ENCODE measurements around the gene MTUS2.

The MTUS2 gene

GRCh38 chr13:29499506-29500165 is 679.5 kb downstream of the MTUS2 start:
- in situ Hi-C loops (cut with MboI; ENCODE audit: low sequenced_read_pairs) = no loop called here

GRCh38 chr13:29500386-29500785 is 680.2 kb downstream of the MTUS2 start:
- in situ Hi-C loops (cut with MboI; ENCODE audit: low sequenced_read_pairs) = no loop called here

GRCh38 chr13:29501674-29502073 is 681.5 kb downstream of the MTUS2 start:
- in situ Hi-C loops (cut with MboI; ENCODE audit: low sequenced_read_pairs) = no loop called here

GRCh38 chr13:29502391-29503008 is 682.4 kb downstream of the MTUS2 start:
- in situ Hi-C loops (cut with MboI; ENCODE audit: low sequenced_read_pairs) = no loop called here

GRCh38 chr13:29503041-29503837 is 683.1 kb downstream of the MTUS2 start:
- in situ Hi-C loops (cut with MboI; ENCODE audit: low sequenced_read_pairs) = no loop called here

- in situ Hi-C loops (cut with MboI; ENCODE audit: low sequenced_read_pairs) = no loop called here
These were observed 684.6 kb downstream of the MTUS2 start for GRCh38 chr13:29504691-29505090.

- in situ Hi-C loops (cut with MboI; ENCODE audit: low sequenced_read_pairs) = no loop called here
These were observed 685.4 kb downstream of the MTUS2 start for GRCh38 chr13:29505511-29505910.

GRCh38 chr13:29505950-29506349 is 685.8 kb downstream of the MTUS2 start:
- in situ Hi-C loops (cut with MboI; ENCODE audit: low sequenced_read_pairs) = no loop called here

- in situ Hi-C loops (cut with MboI; ENCODE audit: low sequenced_read_pairs) = no loop called here
These were observed 687.2 kb downstream of the MTUS2 start for GRCh38 chr13:29507356-29507755.

- in situ Hi-C loops (cut with MboI; ENCODE audit: low sequenced_read_pairs) = no loop called here
These were observed 688.2 kb downstream of the MTUS2 start for GRCh38 chr13:29508130-29508875.

GRCh38 chr13:29508876-29509252 is 688.7 kb downstream of the MTUS2 start:
- in situ Hi-C loops (cut with MboI; ENCODE audit: low sequenced_read_pairs) = no loop called here

GRCh38 chr13:29509999-29510589 is 690.0 kb downstream of the MTUS2 start:
- in situ Hi-C loops (cut with MboI; ENCODE audit: low sequenced_read_pairs) = no loop called here

- in situ Hi-C loops (cut with MboI; ENCODE audit: low sequenced_read_pairs) = no loop called here
These were observed 690.5 kb downstream of the MTUS2 start for GRCh38 chr13:29510651-29511084.

GRCh38 chr13:29511106-29511796 is 691.1 kb downstream of the MTUS2 start:
- in situ Hi-C loops (cut with MboI; ENCODE audit: low sequenced_read_pairs) = no loop called here

- in situ Hi-C loops (cut with MboI; ENCODE audit: low sequenced_read_pairs) = no loop called here
These were observed 691.8 kb downstream of the MTUS2 start for GRCh38 chr13:29511980-29512379.

GRCh38 chr13:29513002-29513980 is 693.2 kb downstream of the MTUS2 start:
- in situ Hi-C loops (cut with MboI; ENCODE audit: low sequenced_read_pairs) = no loop called here

- in situ Hi-C loops (cut with MboI; ENCODE audit: low sequenced_read_pairs) = no loop called here
These were observed 694.0 kb downstream of the MTUS2 start for GRCh38 chr13:29513981-29514719.

GRCh38 chr13:29514720-29515310 is 694.7 kb downstream of the MTUS2 start:
- in situ Hi-C loops (cut with MboI; ENCODE audit: low sequenced_read_pairs) = no loop called here

Measured in hTERT RPE-1 (cell line).